OCI-LY7 (cell line): ENCODE data around the gene SLC16A3. TPM values are rescaled to one million over a fixed set of nuclear protein-coding genes. Genes with fewer than 3 reads are reported as not detected.

Experiments
- BruUV-seq: library from RNA; stranded (reverse); fragments of 400-500 nt; replicated peaks from 2 replicates; lab custom pipeline; 2021; lab: Mats Ljungman, UMichigan
- CTCF ChIA-PET: fragments of 300-600 bp; sonication (Branson Sonifier 250); formaldehyde crosslinking; loops from one replicate; lab custom pipeline; 2022; ENCODE audit warnings: antibody characterized with exemption; ENCODE audit not compliant: unreplicated experiment; lab: Charles Lee
- POLR2A ChIA-PET: fragments of 300-600 bp; sonication (Branson Sonifier 250); formaldehyde crosslinking; loops from one replicate; lab custom pipeline; 2022; ENCODE audit warnings: antibody characterized with exemption; lab: Charles Lee
- DNase-seq: peaks from one replicate; pipeline ENCODE4 v3.0.0-alpha.2; 2015; ENCODE audit warnings: low spot score
- H2AFZ ChIP-seq: fragments of 200-600 bp; sonication (generic), shearing (Covaris generic); 2 replicates; pipeline ENCODE4 v1.6.1; 2014; ENCODE audit warnings: mild to moderate bottlenecking, antibody characterized with exemption, low read length, moderate library complexity
- H3K27ac ChIP-seq: fragments of 200-600 bp; sonication (generic); 2 replicates; pipeline ENCODE4 v1.5.1; 2014; ENCODE audit warnings: mixed run types, low read depth, mild to moderate bottlenecking, moderate library complexity, low read length, inconsistent platforms; ENCODE audit not compliant: poor library complexity, severe bottlenecking
- H3K36me3 ChIP-seq: fragments of 200-600 bp; sonication (generic); 2 replicates; pipeline ENCODE4 v1.6.1; 2014; ENCODE audit warnings: mild to moderate bottlenecking, antibody characterized with exemption, low read length, moderate library complexity, mixed read lengths; ENCODE audit not compliant: insufficient read depth
- H3K4me1 ChIP-seq: fragments of 200-600 bp; sonication (generic); 2 replicates; pipeline ENCODE4 v1.5.1; 2014; ENCODE audit warnings: mild to moderate bottlenecking, low read length; ENCODE audit not compliant: insufficient read depth, poor library complexity, severe bottlenecking
- H3K4me2 ChIP-seq: fragments of 200-600 bp; sonication (generic); 2 replicates; pipeline ENCODE4 v1.6.1; 2014; ENCODE audit warnings: mild to moderate bottlenecking, low read length
- H3K4me3 ChIP-seq: fragments of 200-600 bp; sonication (generic); 2 replicates; pipeline ENCODE4 v1.5.1; 2014; ENCODE audit warnings: mild to moderate bottlenecking, low read depth, low read length; ENCODE audit not compliant: poor library complexity, severe bottlenecking
- H3K79me2 ChIP-seq: fragments of 200-600 bp; sonication (generic); 2 replicates; pipeline ENCODE4 v1.6.1; 2016; ENCODE audit warnings: low read depth, mild to moderate bottlenecking, low read length, moderate library complexity, mixed read lengths; ENCODE audit not compliant: insufficient read depth
- H3K9me2 ChIP-seq: fragments of 200-600 bp; sonication (generic); 2 replicates; pipeline ENCODE4 v1.6.1; 2016; ENCODE audit warnings: mild to moderate bottlenecking, low read length, mixed read lengths; ENCODE audit not compliant: insufficient read depth
- H3K9me3 ChIP-seq: fragments of 200-600 bp; sonication (generic); 2 replicates; pipeline ENCODE4 v1.6.1; 2014; ENCODE audit warnings: mild to moderate bottlenecking, mixed run types, low read length, mixed read lengths
- H4K20me1 ChIP-seq: fragments of 200-600 bp; sonication (generic); 2 replicates; pipeline ENCODE4 v1.6.1; 2014; ENCODE audit warnings: mild to moderate bottlenecking, antibody characterized with exemption, low read length, moderate library complexity, mixed read lengths; ENCODE audit not compliant: insufficient read depth
- EZH2phosphoT487 ChIP-seq: fragments of 200-600 bp; sonication (generic); IDR thresholded peaks from 2 replicates; pipeline ENCODE4 v1.6.1; 2018; ENCODE audit warnings: low read depth, borderline replicate concordance, mild to moderate bottlenecking, mixed run types, antibody characterized with exemption, low read length, moderate library complexity, mixed read lengths
- intact Hi-C: fragments of 100-400 bp; cut with micrococcal nuclease; formaldehyde crosslinking; loops from one replicate; pipeline ENCODE4 v1.10.0; 2022; ENCODE audit not compliant: unreplicated experiment
- total RNA-seq, 2 experiments: library from RNA; depleted of rRNA in 1 of 2; stranded (reverse); fragments of >200 nt in 1 of 2; shearing (Covaris generic) in 1 of 2; gene quantifications; 2 replicates each; pipeline ENCODE4 v1.2.3, GENCODE V29; 2014 to 2022
- TF ChIP-seq, protein P1 (sequence below): fragments of 200-600 bp; sonication (generic); conservative IDR thresholded peaks from 2 replicates; pipeline ENCODE4 v1.5.1; 2014; ENCODE audit warnings: mild to moderate bottlenecking, antibody characterized with exemption, low read length, moderate library complexity, mixed read lengths

The SLC16A3 gene
- total RNA-seq, 2 experiments from 2014 or later = 21.6 to 55.0 TPM

DNA sequence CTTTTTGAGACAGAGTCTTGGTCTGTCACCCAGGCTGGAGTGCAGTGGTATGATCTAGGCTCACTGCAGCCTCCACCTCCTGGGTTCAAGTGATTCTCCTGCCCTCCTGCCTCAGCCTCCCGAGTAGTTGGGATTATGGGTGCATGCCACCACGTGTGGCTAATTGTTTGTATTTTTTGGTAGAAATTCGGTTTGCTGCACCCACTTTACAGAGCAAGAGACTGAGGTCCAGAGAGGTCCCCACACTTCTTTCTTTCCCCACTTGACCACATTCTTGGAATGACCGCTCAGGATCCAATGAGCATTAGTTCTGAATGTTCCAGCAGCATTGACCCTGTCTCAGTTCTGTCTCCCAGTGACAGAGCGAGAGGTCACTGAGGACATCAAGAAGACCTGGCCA lies 5.3 kb upstream of the SLC16A3 start:
- ChIA-PET CTCF (no interaction called here), POLR2A (no interaction called here)
- Histone ChIP-seq H4K20me1 (no peaks in the 10 kb centered on the region), H3K79me2 (no peaks in the 10 kb centered on the region), H3K4me1 (peaks cover 8% of the 10 kb centered on the region), H3K4me2 (no peak overlapping the region), H3K9me3 (no peaks in the 10 kb centered on the region), H3K4me3 (no peak overlapping the region), H3K27ac (no peak overlapping the region), H3K36me3 (no peaks in the 10 kb centered on the region), H3K9me2 (no peaks in the 10 kb centered on the region), H2AFZ (no peak overlapping the region)
- no peak for DNase-seq
- intact Hi-C loops = no loop called here
- TF ChIP-seq, protein P1, sequence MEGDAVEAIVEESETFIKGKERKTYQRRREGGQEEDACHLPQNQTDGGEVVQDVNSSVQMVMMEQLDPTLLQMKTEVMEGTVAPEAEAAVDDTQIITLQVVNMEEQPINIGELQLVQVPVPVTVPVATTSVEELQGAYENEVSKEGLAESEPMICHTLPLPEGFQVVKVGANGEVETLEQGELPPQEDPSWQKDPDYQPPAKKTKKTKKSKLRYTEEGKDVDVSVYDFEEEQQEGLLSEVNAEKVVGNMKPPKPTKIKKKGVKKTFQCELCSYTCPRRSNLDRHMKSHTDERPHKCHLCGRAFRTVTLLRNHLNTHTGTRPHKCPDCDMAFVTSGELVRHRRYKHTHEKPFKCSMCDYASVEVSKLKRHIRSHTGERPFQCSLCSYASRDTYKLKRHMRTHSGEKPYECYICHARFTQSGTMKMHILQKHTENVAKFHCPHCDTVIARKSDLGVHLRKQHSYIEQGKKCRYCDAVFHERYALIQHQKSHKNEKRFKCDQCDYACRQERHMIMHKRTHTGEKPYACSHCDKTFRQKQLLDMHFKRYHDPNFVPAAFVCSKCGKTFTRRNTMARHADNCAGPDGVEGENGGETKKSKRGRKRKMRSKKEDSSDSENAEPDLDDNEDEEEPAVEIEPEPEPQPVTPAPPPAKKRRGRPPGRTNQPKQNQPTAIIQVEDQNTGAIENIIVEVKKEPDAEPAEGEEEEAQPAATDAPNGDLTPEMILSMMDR = no peak
- TF ChIP-seq EZH2phosphoT487 = no peak
- no TSS peak for BruUV-seq

DNA sequence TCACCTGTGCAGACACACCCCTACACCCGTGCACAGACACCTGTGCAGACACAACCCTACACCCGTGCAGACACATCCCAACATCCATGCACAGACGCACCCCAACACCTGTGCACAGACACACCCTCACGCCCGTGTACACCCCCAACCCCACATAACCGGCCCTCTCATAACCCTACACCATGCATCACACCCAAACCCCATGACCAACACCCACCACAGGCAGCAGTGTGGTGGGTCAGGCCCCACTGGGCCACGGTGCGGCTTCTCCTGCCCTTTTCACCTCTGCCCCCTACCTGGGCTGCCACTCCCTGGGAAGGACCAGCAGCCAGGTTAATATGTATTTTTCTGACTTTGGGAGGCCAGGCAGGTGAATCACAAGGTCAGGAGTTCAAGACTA lies 4.2 kb upstream of the SLC16A3 start:
- H3K9me2 ChIP-seq = no peaks in the 10 kb centered on the region
- H3K27ac ChIP-seq = no peak overlapping the region
- CTCF ChIA-PET = no interaction called here
- intact Hi-C loops = no loop called here
- no peaks in the 10 kb centered on the region for H3K9me3 ChIP-seq
- no peak overlapping the region for H2AFZ ChIP-seq
- no peak for DNase-seq
- BruUV-seq = no TSS peak
- H4K20me1 ChIP-seq = no peaks in the 10 kb centered on the region
- H3K36me3 ChIP-seq = no peaks in the 10 kb centered on the region
- peaks cover 9% of the 10 kb centered on the region for H3K4me1 ChIP-seq
- TF ChIP-seq EZH2phosphoT487 = no peak
- TF ChIP-seq, protein P1 = no peak
- no peak overlapping the region for H3K4me3 ChIP-seq
- POLR2A ChIA-PET = no interaction called here
- no peak overlapping the region for H3K4me2 ChIP-seq
- H3K79me2 ChIP-seq = no peaks in the 10 kb centered on the region

- Histone ChIP-seq H3K4me1 (peaks cover 9% of the 10 kb centered on the region), H3K4me3 (no peak overlapping the region), H3K27ac (no peak overlapping the region), H2AFZ (no peak overlapping the region), H4K20me1 (no peaks in the 10 kb centered on the region), H3K4me2 (no peak overlapping the region), H3K9me3 (no peaks in the 10 kb centered on the region), H3K9me2 (no peaks in the 10 kb centered on the region), H3K79me2 (no peaks in the 10 kb centered on the region), H3K36me3 (no peaks in the 10 kb centered on the region)
- TF ChIP-seq, protein P1 = no peak
- TF ChIP-seq EZH2phosphoT487 = no peak
- intact Hi-C loops = no loop called here
- ChIA-PET POLR2A (no interaction called here), CTCF (no interaction called here)
- BruUV-seq = no TSS peak
- DNase-seq = no peak
These were observed 3.3 kb upstream of the SLC16A3 start for GRCh38 chr17:82225368-82226029.
